K562 (cell line): Measurements from ENCODE around the gene BFSP2. TPM values are rescaled to one million over a fixed set of nuclear protein-coding genes. Genes with fewer than 3 reads are reported as not detected.

Experiments
- ATAC-seq: fragments of 200-7000 bp; cut with Tn5 transposase; 3 replicates; pipeline ENCODE4 v1.9.1; 2020; ENCODE audit warnings: moderate library complexity
- BruUV-seq: library from RNA; stranded (reverse); fragments of 400-500 nt; replicated peaks from 2 replicates; lab custom pipeline; 2021; lab: Mats Ljungman, UMichigan
- CTCF ChIA-PET: fragments of 300-600 bp; formaldehyde crosslinking; extraction: SDS; loops from one replicate; lab custom pipeline; 2021; ENCODE audit warnings: low intra/inter-chr PET ratio; lab: Yijun Ruan, JAX
- POLR2A ChIA-PET: fragments of 300-600, 350-650 bp; sonication (Branson Sonifier 250); formaldehyde crosslinking; extraction: SDS; loops from one replicate; lab custom pipeline; 2021; ENCODE audit warnings: antibody characterized with exemption, inconsistent platforms; lab: Yijun Ruan, JAX
- DNase-seq, 4 experiments: peaks; one replicate each; pipeline versions ENCODE4 v3.0.0 to v3.0.0-alpha.2; 2011 to 2018; ENCODE audit warnings: low spot score in 3 of 4, mixed read lengths in 3 of 4; ENCODE audit errors: extremely low read depth in 1 of 4
- FAIRE-seq: peaks from 2 replicates; lab custom pipeline; 2011; peaks lifted over from hg19 to GRCh38; lab: Jason Lieb, UNC
- H2AFZ ChIP-seq: 2 replicates; pipeline ENCODE4 v1.6.0; 2011; ENCODE audit warnings: low read depth, low read length, control low read depth, inconsistent platforms
- H3K27ac ChIP-seq: fragments of 200-600 bp; 3 replicates; pipeline ENCODE4 v1.8.0; 2011; ENCODE audit warnings: low read depth, mild to moderate bottlenecking, control low read depth, inconsistent platforms, low read length, moderate library complexity, mixed read lengths; ENCODE audit errors: extremely low read depth
- H3K27me3 ChIP-seq, 2 experiments: fragments of 300-600 bp in 1 of 2; 2 replicates in 1 of 2; 3 replicates in 1 of 2; pipeline versions ENCODE4 v1.6.0 to v1.8.0; 2011; ENCODE audit warnings: inconsistent platforms in 2 of 2, low read length in 2 of 2, mild to moderate bottlenecking in 1 of 2, mixed read lengths in 1 of 2, moderate library complexity in 1 of 2; ENCODE audit not compliant: control insufficient read depth in 2 of 2, insufficient read depth in 2 of 2
- H3K36me3 ChIP-seq: fragments of 300-600 bp; 3 replicates; pipeline ENCODE4 v1.8.0; 2011; ENCODE audit warnings: mild to moderate bottlenecking, low read length, inconsistent platforms; ENCODE audit not compliant: control insufficient read depth, insufficient read depth
- H3K4me1 ChIP-seq, 2 experiments: fragments of 200-600 bp in 1 of 2; replicated peaks in 1 of 2; 2 replicates in 1 of 2; 3 replicates in 1 of 2; pipeline versions ENCODE4 v1.5.1 to v1.8.0; 2011; ENCODE audit warnings: inconsistent platforms in 2 of 2, low read length in 2 of 2, mild to moderate bottlenecking in 1 of 2, mixed read lengths in 1 of 2, moderate library complexity in 1 of 2; ENCODE audit not compliant: control insufficient read depth in 2 of 2, insufficient read depth in 2 of 2
- H3K4me2 ChIP-seq: 2 replicates; pipeline ENCODE4 v1.6.1; 2011; ENCODE audit warnings: low read length, control low read depth, inconsistent platforms, mixed read lengths; ENCODE audit not compliant: insufficient read depth
- H3K4me3 ChIP-seq: fragments of 200-600 bp; sonication (generic), shearing (Covaris generic); 2 replicates; pipeline ENCODE4 v1.5.1; 2016; ENCODE audit warnings: control low read depth, inconsistent platforms
- H3K79me2 ChIP-seq: fragments of 200-600 bp; 3 replicates; pipeline ENCODE4 v1.8.0; 2011; ENCODE audit warnings: low read length, inconsistent platforms; ENCODE audit not compliant: control insufficient read depth, insufficient read depth
- H3K9ac ChIP-seq, 2 experiments: 2 replicates each; pipeline versions ENCODE4 v1.6.0 to v1.6.1; 2011; ENCODE audit warnings: low read depth in 2 of 2, low read length in 2 of 2, control low read depth in 1 of 2, inconsistent platforms in 1 of 2, mild to moderate bottlenecking in 1 of 2, mixed read lengths in 1 of 2; ENCODE audit not compliant: insufficient read depth in 1 of 2
- H3K9me1 ChIP-seq: one replicate; pipeline ENCODE4 v1.6.0; 2011; ENCODE audit warnings: inconsistent platforms, mild to moderate bottlenecking, low read length, moderate library complexity; ENCODE audit not compliant: control insufficient read depth, insufficient read depth
- H3K9me3 ChIP-seq: replicated peaks from 2 replicates; pipeline ENCODE4 v1.5.1; 2011; ENCODE audit warnings: low read depth, low read length, inconsistent platforms; ENCODE audit not compliant: control insufficient read depth, insufficient read depth
- H4K20me1 ChIP-seq: replicated peaks from 2 replicates; pipeline ENCODE4 v1.6.1; 2011; ENCODE audit warnings: low read length, inconsistent platforms, mixed read lengths; ENCODE audit not compliant: control insufficient read depth, insufficient read depth
- E2F8 ChIP-seq: fragments of 450-650 bp; IDR thresholded peaks from 2 replicates; pipeline ENCODE4 v1.7.1; 2018; ENCODE audit warnings: mild to moderate bottlenecking, low read depth; ENCODE audit not compliant: partially characterized antibody
- RHOXF2B ChIP-seq: fragments of 250-450 bp; sonication (Bioruptor Pico); conservative IDR thresholded peaks from 2 replicates; pipeline ENCODE4 v1.5.1; 2021
- SIN3B ChIP-seq: fragments of 450-650 bp; IDR thresholded peaks from 2 replicates; pipeline ENCODE4 v1.6.1; 2017; ENCODE audit warnings: low read depth, mild to moderate bottlenecking, moderate library complexity
- TARDBP ChIP-seq: fragments of 450-650 bp; IDR thresholded peaks from 2 replicates; pipeline ENCODE4 v1.6.1; 2016
- ZFPM2 ChIP-seq: fragments of 250-450 bp; sonication (Bioruptor Pico); IDR thresholded peaks from 2 replicates; pipeline ENCODE4 v1.5.1; 2022; ENCODE audit warnings: mild to moderate bottlenecking
- ZNF175 ChIP-seq: fragments of 200-800 bp; sonication (Bioruptor generic); IDR thresholded peaks from 2 replicates; pipeline ENCODE4 v1.6.1; 2016; ENCODE audit warnings: low read depth, mild to moderate bottlenecking, missing genetic modification characterization, missing compliant biosample characterization
- ZNF408 ChIP-seq: fragments of 250-450 bp; sonication (Bioruptor Pico); IDR thresholded peaks from 2 replicates; pipeline ENCODE4 v1.4.0; 2020; ENCODE audit warnings: low read depth, mild to moderate bottlenecking, moderate library complexity
- ZNF57 ChIP-seq: fragments of 450-650 bp; formaldehyde crosslinking; IDR thresholded peaks from 2 replicates; pipeline ENCODE4 v1.4.0; 2020; ENCODE audit warnings: mild to moderate bottlenecking, moderate library complexity
- ZNF764 ChIP-seq: fragments of 250-450 bp; sonication (Bioruptor Pico); IDR thresholded peaks from 2 replicates; pipeline ENCODE4 v1.4.0; 2020; ENCODE audit warnings: low read depth, mild to moderate bottlenecking, moderate library complexity
- WGBS: fragments of 100-300 bp; shearing (Covaris generic); methylation state at CpG from one replicate; pipeline ENCODE4 v1.1.6; 2016; ENCODE audit warnings: low coverage, mixed read lengths; ENCODE audit not compliant: insufficient coverage; ENCODE audit errors: missing lambda C conversion rate; 5-methylcytosine and 5-hydroxymethylcytosine counted together
- in situ Hi-C: fragments of 300-500 bp; cut with MboI; formaldehyde crosslinking; loops from 4 replicates; pipeline ENCODE4 v1.15.0; 2018; ENCODE audit warnings: inconsistent platforms, mixed read lengths
- intact Hi-C: fragments of 100-400 bp; cut with micrococcal nuclease; formaldehyde crosslinking; loops from 2 replicates; pipeline ENCODE4 v1.14.2; 2022
- polyA plus RNA-seq, 8 experiments: library from polyadenylated mRNA; depleted of rRNA in 4 of 8; stranded (reverse) in 5 of 8; unstranded in 3 of 8; fragments of >200 nt; fragmentation: Nextera tagmentation in 2 of 8; fragmentation: Illumina TruSeq in 1 of 8; extraction: Ambion mirVana in 2 of 8; extraction: Trizol in 1 of 8; gene quantifications; 2 replicates each; pipeline versions ENCODE4 v1.2.1 to v1.2.3, GENCODE V29; 2011 to 2014; ENCODE audit warnings: inconsistent platforms in 1 of 8, missing spikeins in 1 of 8
- total RNA-seq, 7 experiments: library from RNA; depleted of rRNA in 6 of 7; stranded (reverse); fragments of >200 nt in 6 of 7; fragmentation: Illumina TruSeq in 2 of 7; extraction: Trizol in 2 of 7; gene quantifications; 2 replicates each; pipeline versions ENCODE4 v1.2.1 to v1.2.3, GENCODE V29; 2011 to 2021; ENCODE audit warnings: low replicate concordance in 1 of 7
- TF ChIP-seq, protein P1 (sequence below): sonication (generic); formaldehyde crosslinking; IDR thresholded peaks from 2 replicates; pipeline ENCODE4 v1.8.0; 2022; ENCODE audit warnings: mild to moderate bottlenecking, missing genetic modification reagents

Gene BFSP2
- total and polyA plus RNA-seq, 9 of the 15 experiments (the other 6 are each of a cell fraction or from before 2014, with no cell fraction given): not detected

- CTCF ChIA-PET: no interaction called here
- H3K27ac ChIP-seq: no peak overlapping the region
- no peak overlapping the region for H3K4me3 ChIP-seq
- POLR2A ChIA-PET: interaction anchor here (1.0 kb wide), 1 partner anchor 18 kb away, joined by 3 read pairs; no protein-coding TSS in a partner anchor
- no peaks in the 10 kb centered on the region for H3K79me2 ChIP-seq
- H3K36me3 ChIP-seq: no peaks in the 10 kb centered on the region
- FAIRE-seq (no peak), DNase-seq (no peak), ATAC-seq (no peak)
- no TSS peak for BruUV-seq
- H3K27me3 ChIP-seq: no peaks in the 10 kb centered on the region
- H4K20me1 ChIP-seq: no peaks in the 10 kb centered on the region
- H3K9ac ChIP-seq: no peak overlapping the region
- no peak for TF ChIP-seq E2F8
- no peak for TF ChIP-seq ZNF764 (CRISPR knock-in tag)
- no peak for TF ChIP-seq ZNF175 (CRISPR knock-in tag)
- no peak for TF ChIP-seq ZNF57 (CRISPR knock-in tag)
- no peak for TF ChIP-seq SIN3B
- no peak for TF ChIP-seq TARDBP
- no peak for TF ChIP-seq ZFPM2
- TF ChIP-seq RHOXF2B (CRISPR knock-in tag): no peak
- no peak for TF ChIP-seq ZNF408 (CRISPR knock-in tag)
- TF ChIP-seq, protein P1, sequence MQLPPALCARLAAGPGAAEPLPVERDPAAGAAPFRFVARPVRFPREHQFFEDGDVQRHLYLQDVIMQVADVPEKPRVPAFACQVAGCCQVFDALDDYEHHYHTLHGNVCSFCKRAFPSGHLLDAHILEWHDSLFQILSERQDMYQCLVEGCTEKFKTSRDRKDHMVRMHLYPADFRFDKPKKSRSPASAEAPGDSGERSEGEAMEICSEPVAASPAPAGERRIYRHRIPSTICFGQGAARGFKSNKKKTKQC (CRISPR knock-in tag): no peak
- WGBS: 8% methylated on average over 5 of the region's 5 CpGs
- H3K4me1 ChIP-seq: no peaks in the 10 kb centered on the region; a peak in 1 of 5 replicates
- no peak overlapping the region for H3K4me2 ChIP-seq
- in situ Hi-C loops (no loop called here), intact Hi-C loops (no loop called here)
- H3K9me3 ChIP-seq: no peaks in the 10 kb centered on the region; the same call in 1 of the 2 replicates
- no peaks in the 10 kb centered on the region for H3K9me1 ChIP-seq
- no peak overlapping the region for H2AFZ ChIP-seq
Measured at GRCh38 chr3:133489466-133490085, 89.7 kb downstream of the BFSP2 start.
